ENCODE results near the gene MGME1. TPM values are rescaled to one million over a fixed set of nuclear protein-coding genes. Genes with fewer than 3 reads are reported as not detected.

Gene MGME1
- total and polyA plus RNA-seq, 2 of the 13 experiments (the other 11 are each of a cell fraction or from before 2014, with no cell fraction given) = 36.7 to 66.6 TPM

- TF ChIP-seq ZGPAT (CRISPR knock-in tag; IDR thresholded peaks at IDR 0.05) (no peak), CC2D1A (CRISPR knock-in tag; IDR thresholded peaks at IDR 0.05) (no peak), SAP130 (CRISPR knock-in tag; IDR thresholded peaks at IDR 0.05; ENCODE audit: low read depth) (no peak), ZNF770 (CRISPR knock-in tag; IDR thresholded peaks at IDR 0.05) (no peak), ZFP91 (CRISPR knock-in tag; IDR thresholded peaks at IDR 0.05; ENCODE audit: borderline replicate concordance) (no peak), JDP2 (CRISPR knock-in tag; IDR thresholded peaks at IDR 0.05; ENCODE audit: borderline replicate concordance) (no peak), ERF (CRISPR knock-in tag; IDR thresholded peaks at IDR 0.05) (peak; percentile 58; the same call in 1 of the 2 replicates), MXI1 (IDR thresholded peaks at IDR 0.05; ENCODE audit: borderline replicate concordance, low read depth, low read length) (no peak), ATRX (CRISPR knock-in tag; IDR thresholded peaks at IDR 0.05; ENCODE audit: borderline replicate concordance) (no peak), ZBTB42 (CRISPR knock-in tag; IDR thresholded peaks at IDR 0.05) (no peak), ZNF768 (CRISPR knock-in tag; IDR thresholded peaks at IDR 0.05) (no peak), NFKB2 (CRISPR knock-in tag; IDR thresholded peaks at IDR 0.05; ENCODE audit: borderline replicate concordance) (no peak), DMAP1 (CRISPR knock-in tag; IDR thresholded peaks at IDR 0.05) (no peak), ZNF143 (CRISPR knock-in tag; IDR thresholded peaks at IDR 0.05) (no peak), ZNF180 (CRISPR knock-in tag; IDR thresholded peaks at IDR 0.05; ENCODE audit: borderline replicate concordance, low read depth) (no peak)
- TF ChIP-seq, protein P1, sequence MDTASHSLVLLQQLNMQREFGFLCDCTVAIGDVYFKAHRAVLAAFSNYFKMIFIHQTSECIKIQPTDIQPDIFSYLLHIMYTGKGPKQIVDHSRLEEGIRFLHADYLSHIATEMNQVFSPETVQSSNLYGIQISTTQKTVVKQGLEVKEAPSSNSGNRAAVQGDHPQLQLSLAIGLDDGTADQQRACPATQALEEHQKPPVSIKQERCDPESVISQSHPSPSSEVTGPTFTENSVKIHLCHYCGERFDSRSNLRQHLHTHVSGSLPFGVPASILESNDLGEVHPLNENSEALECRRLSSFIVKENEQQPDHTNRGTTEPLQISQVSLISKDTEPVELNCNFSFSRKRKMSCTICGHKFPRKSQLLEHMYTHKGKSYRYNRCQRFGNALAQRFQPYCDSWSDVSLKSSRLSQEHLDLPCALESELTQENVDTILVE (CRISPR knock-in tag; IDR thresholded peaks at IDR 0.05) = no peak
- TF ChIP-seq, protein P2, sequence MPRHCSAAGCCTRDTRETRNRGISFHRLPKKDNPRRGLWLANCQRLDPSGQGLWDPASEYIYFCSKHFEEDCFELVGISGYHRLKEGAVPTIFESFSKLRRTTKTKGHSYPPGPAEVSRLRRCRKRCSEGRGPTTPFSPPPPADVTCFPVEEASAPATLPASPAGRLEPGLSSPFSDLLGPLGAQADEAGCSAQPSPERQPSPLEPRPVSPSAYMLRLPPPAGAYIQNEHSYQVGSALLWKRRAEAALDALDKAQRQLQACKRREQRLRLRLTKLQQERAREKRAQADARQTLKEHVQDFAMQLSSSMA (CRISPR knock-in tag; IDR thresholded peaks at IDR 0.05) = no peak
- TF ChIP-seq, protein P3, sequence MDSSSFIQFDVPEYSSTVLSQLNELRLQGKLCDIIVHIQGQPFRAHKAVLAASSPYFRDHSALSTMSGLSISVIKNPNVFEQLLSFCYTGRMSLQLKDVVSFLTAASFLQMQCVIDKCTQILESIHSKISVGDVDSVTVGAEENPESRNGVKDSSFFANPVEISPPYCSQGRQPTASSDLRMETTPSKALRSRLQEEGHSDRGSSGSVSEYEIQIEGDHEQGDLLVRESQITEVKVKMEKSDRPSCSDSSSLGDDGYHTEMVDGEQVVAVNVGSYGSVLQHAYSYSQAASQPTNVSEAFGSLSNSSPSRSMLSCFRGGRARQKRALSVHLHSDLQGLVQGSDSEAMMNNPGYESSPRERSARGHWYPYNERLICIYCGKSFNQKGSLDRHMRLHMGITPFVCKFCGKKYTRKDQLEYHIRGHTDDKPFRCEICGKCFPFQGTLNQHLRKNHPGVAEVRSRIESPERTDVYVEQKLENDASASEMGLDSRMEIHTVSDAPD (CRISPR knock-in tag; IDR thresholded peaks at IDR 0.05) = no peak
These were observed 43.5 kb upstream of the MGME1 start (continued) for GRCh38 chr20:17925141-17925939.

Measured in HepG2 (cell line).